K562 (cell line): Measurements from ENCODE around the gene RNF187. TPM values are rescaled to one million over a fixed set of nuclear protein-coding genes. Genes with fewer than 3 reads are reported as not detected.

Source experiments
- ATF2 ChIP-seq: sonication (generic); formaldehyde crosslinking; IDR thresholded peaks from 2 replicates; pipeline ENCODE4 v1.8.1; 2022; ENCODE audit warnings: missing genetic modification reagents
- ATF7 ChIP-seq: fragments of 450-650 bp; IDR thresholded peaks from 2 replicates; pipeline ENCODE4 v1.7.1; 2014; ENCODE audit warnings: mild to moderate bottlenecking, moderate library complexity
- BDP1 ChIP-seq: IDR thresholded peaks from 3 replicates; pipeline ENCODE4 v1.6.1; 2011; ENCODE audit not compliant: insufficient read length, insufficient read depth
- BRD4 ChIP-seq: fragments of 200-600 bp; sonication (generic); IDR thresholded peaks from 2 replicates; pipeline ENCODE4 v1.6.1; 2017; ENCODE audit warnings: inconsistent platforms
- CC2D1A ChIP-seq: fragments of 450-650 bp; IDR thresholded peaks from 2 replicates; pipeline ENCODE4 v1.6.1; 2017; ENCODE audit warnings: mild to moderate bottlenecking
- CHD4 ChIP-seq: fragments of 200-600 bp; sonication (generic); IDR thresholded peaks from 3 replicates; pipeline ENCODE4 v1.6.1; 2012; ENCODE audit warnings: low read depth, mild to moderate bottlenecking, mixed read lengths, low read length, inconsistent platforms; ENCODE audit not compliant: insufficient read depth, insufficient replicate concordance, poor library complexity, severe bottlenecking
- DEAF1 ChIP-seq: fragments of 450-650 bp; formaldehyde crosslinking; IDR thresholded peaks from 2 replicates; pipeline ENCODE4 v1.4.0; 2020; ENCODE audit warnings: mild to moderate bottlenecking, moderate library complexity
- DIDO1 ChIP-seq: fragments of 450-650 bp; IDR thresholded peaks from 2 replicates; pipeline ENCODE4 v1.6.1; 2016; ENCODE audit warnings: low read depth, missing biosample characterization, missing genetic modification characterization
- GABPB2 ChIP-seq: fragments of 250-450 bp; sonication (Bioruptor Pico); conservative IDR thresholded peaks from 2 replicates; pipeline ENCODE4 v1.5.1; 2021; ENCODE audit warnings: mild to moderate bottlenecking
- HCFC1 ChIP-seq: IDR thresholded peaks from 2 replicates; pipeline ENCODE4 v1.6.1; 2012; ENCODE audit warnings: low read depth, low read length, improper control_type of control experiment
- HEY1 ChIP-seq: fragments of 250-450 bp; sonication (Bioruptor Pico); IDR thresholded peaks from 2 replicates; pipeline ENCODE4 v1.5.0; 2020; ENCODE audit warnings: mild to moderate bottlenecking, moderate library complexity, borderline replicate concordance
- HNRNPH1 ChIP-seq: fragments of 200-400 bp; formaldehyde crosslinking; optimal IDR thresholded peaks from 2 replicates; pipeline ENCODE3; 2017; ENCODE audit warnings: low read depth, mild to moderate bottlenecking, low read length, moderate library complexity
- HNRNPUL1 ChIP-seq: fragments of 200-400 bp; formaldehyde crosslinking; IDR thresholded peaks from 2 replicates; pipeline ENCODE4 v1.6.1; 2017; ENCODE audit warnings: low read length
- MTF1 ChIP-seq: fragments of 250-450 bp; sonication (Bioruptor Pico); IDR thresholded peaks from 2 replicates; pipeline ENCODE4 v1.9.0; 2021; ENCODE audit warnings: moderate library complexity, mild to moderate bottlenecking, inconsistent platforms, borderline replicate concordance
- NCOR1 ChIP-seq: fragments of 450-650 bp; IDR thresholded peaks from 2 replicates; pipeline ENCODE4 v1.6.1; 2016; ENCODE audit warnings: mild to moderate bottlenecking, moderate library complexity
- PRMT5 ChIP-seq: sonication (generic); formaldehyde crosslinking; IDR thresholded peaks from 2 replicates; pipeline ENCODE4 v1.5.0; 2020; ENCODE audit warnings: missing genetic modification reagents
- PTRF ChIP-seq: fragments of 450-650 bp; IDR thresholded peaks from 2 replicates; pipeline ENCODE4 v1.6.1; 2016; ENCODE audit warnings: mild to moderate bottlenecking, missing genetic modification characterization, missing compliant biosample characterization
- SMAD2 ChIP-seq: fragments of 150-350 bp; IDR thresholded peaks from 2 replicates; pipeline ENCODE4 v1.6.1; 2014; ENCODE audit warnings: low read depth, mild to moderate bottlenecking, low read length
- TAL1 ChIP-seq: fragments of 450-650 bp; IDR thresholded peaks from 2 replicates; pipeline ENCODE4 v1.6.1; 2016; ENCODE audit warnings: mild to moderate bottlenecking
- TRIM28 ChIP-seq: fragments of 450-650 bp; IDR thresholded peaks from 2 replicates; pipeline ENCODE4 v1.6.1; 2017
- ZBTB11 ChIP-seq, 3 experiments: fragments of 200-800 bp in 1 of 3; fragments of 250-450 bp in 1 of 3; fragments of 450-650 bp in 1 of 3; sonication (Bioruptor Pico) in 1 of 3; sonication (Bioruptor generic) in 1 of 3; formaldehyde crosslinking in 1 of 3; IDR thresholded peaks; 2 replicates each; pipeline versions ENCODE4 v1.6.1 to v1.8.0; 2016 to 2022; ENCODE audit warnings: mild to moderate bottlenecking in 2 of 3, missing genetic modification characterization in 2 of 3, missing compliant biosample characterization in 1 of 3, moderate library complexity in 1 of 3
- ZFPM2 ChIP-seq: fragments of 250-450 bp; sonication (Bioruptor Pico); IDR thresholded peaks from 2 replicates; pipeline ENCODE4 v1.5.1; 2022; ENCODE audit warnings: mild to moderate bottlenecking
- ZNF282 ChIP-seq: sonication (generic); formaldehyde crosslinking; IDR thresholded peaks from 2 replicates; pipeline ENCODE4 v1.8.1; 2023; ENCODE audit warnings: missing genetic modification reagents
- ZNF41 ChIP-seq: fragments of 250-450 bp; sonication (Bioruptor Pico); conservative IDR thresholded peaks from 2 replicates; pipeline ENCODE4 v1.4.0; 2020; ENCODE audit warnings: mild to moderate bottlenecking
- ZNF699 ChIP-seq: fragments of 250-450 bp; sonication (Bioruptor Pico); IDR thresholded peaks from 2 replicates; pipeline ENCODE4 v1.8.0; 2021; ENCODE audit warnings: mild to moderate bottlenecking, moderate library complexity; ENCODE audit not compliant: insufficient replicate concordance
- ZNF778 ChIP-seq: fragments of 450-650 bp; formaldehyde crosslinking; IDR thresholded peaks from 2 replicates; pipeline ENCODE4 v1.4.0; 2020; ENCODE audit warnings: mild to moderate bottlenecking, moderate library complexity
- polyA plus RNA-seq, 8 experiments: library from polyadenylated mRNA; depleted of rRNA in 4 of 8; stranded (reverse) in 5 of 8; unstranded in 3 of 8; fragments of >200 nt; fragmentation: Nextera tagmentation in 2 of 8; fragmentation: Illumina TruSeq in 1 of 8; extraction: Ambion mirVana in 2 of 8; extraction: Trizol in 1 of 8; gene quantifications; 2 replicates each; pipeline versions ENCODE4 v1.2.1 to v1.2.3, GENCODE V29; 2011 to 2014; ENCODE audit warnings: inconsistent platforms in 1 of 8, missing spikeins in 1 of 8
- total RNA-seq, 7 experiments: library from RNA; depleted of rRNA in 6 of 7; stranded (reverse); fragments of >200 nt in 6 of 7; fragmentation: Illumina TruSeq in 2 of 7; extraction: Trizol in 2 of 7; gene quantifications; 2 replicates each; pipeline versions ENCODE4 v1.2.1 to v1.2.3, GENCODE V29; 2011 to 2021; ENCODE audit warnings: low replicate concordance in 1 of 7

RNF187 gene
- total and polyA plus RNA-seq, 9 of the 15 experiments (the other 6 are each of a cell fraction or from before 2014, with no cell fraction given), result 2.3 to 119 (median 41.9) TPM

GRCh38 chr1:228514421-228514820 is 27.2 kb downstream of the RNF187 start (continued):
- TF ChIP-seq MTF1 (CRISPR knock-in tag) (no peak), ZBTB11 (CRISPR knock-in tag; IDR thresholded peaks at IDR 0.05) (peak in 1 of 3 experiments; percentile 42; a peak in 1 of 6 replicates), NCOR1 (peak; percentile 64), GABPB2 (CRISPR knock-in tag) (no peak), HNRNPUL1 (no peak), CC2D1A (0 out of 2 replicates have a peak, but pooled peaks have one; percentile 15), PRMT5 (CRISPR knock-in tag) (no peak), TRIM28 (no peak), BDP1 (no peak), CHD4 (no peak), ZNF41 (no peak), ZNF778 (no peak), ZNF282 (CRISPR knock-in tag) (no peak), HNRNPH1 (no peak), SMAD2 (no peak), ATF7 (no peak), TAL1 (peak; percentile 62), HCFC1 (no peak), ZFPM2 (CRISPR knock-in tag) (no peak), ZNF699 (CRISPR knock-in tag) (no peak), ATF2 (no peak), DEAF1 (CRISPR knock-in tag) (no peak), PTRF (no peak), HEY1 (CRISPR knock-in tag) (no peak), BRD4 (no peak), DIDO1 (tag) (no peak; the same call in 1 of the 2 replicates)
